HG02973 (cell line): Measurements from ENCODE around the gene LRRC15.
A peak's percentile ranks its signal among the peaks of the same experiment; 100 is the strongest.

Experiments used
- ATAC-seq: cut with Tn5 transposase; IDR thresholded peaks from one replicate; pipeline ENCODE4 v1.9.1; 2021; ENCODE audit warnings: moderate library complexity; ENCODE audit not compliant: unreplicated experiment

Gene LRRC15

GRCh38 chr3:194336601-194337355 lies 32.8 kb downstream of the LRRC15 start:
- no peak for ATAC-seq

- no peak for ATAC-seq
Observed at GRCh38 chr3:194333981-194334320, 35.6 kb downstream of the LRRC15 start.

GRCh38 chr3:194333212-194333980 lies 36.1 kb downstream of the LRRC15 start:
- peak; percentile 92 for ATAC-seq

- no peak for ATAC-seq
Observed at GRCh38 chr3:194332858-194333211, 36.7 kb downstream of the LRRC15 start.

- no peak for ATAC-seq
Observed at GRCh38 chr3:194330579-194330978, 39.0 kb downstream of the LRRC15 start.

GRCh38 chr3:194330160-194330559 lies 39.4 kb downstream of the LRRC15 start:
- no peak for ATAC-seq

- ATAC-seq = no peak
Observed at GRCh38 chr3:194329583-194329965, 40.0 kb downstream of the LRRC15 start.

- ATAC-seq = no peak
Observed at GRCh38 chr3:194328942-194329582, 40.5 kb downstream of the LRRC15 start.

GRCh38 chr3:194328053-194328657 lies 41.4 kb downstream of the LRRC15 start:
- no peak for ATAC-seq

- no peak for ATAC-seq
Observed at GRCh38 chr3:194327218-194328052, 42.1 kb downstream of the LRRC15 start.

GRCh38 chr3:194326968-194327217 lies 42.6 kb downstream of the LRRC15 start:
- no peak for ATAC-seq

- no peak for ATAC-seq
Observed at GRCh38 chr3:194326192-194326967, 43.2 kb downstream of the LRRC15 start.

- no peak for ATAC-seq
Observed at GRCh38 chr3:194325424-194326153, 44.0 kb downstream of the LRRC15 start.

- no peak for ATAC-seq
Observed at GRCh38 chr3:194324823-194325327, 44.7 kb downstream of the LRRC15 start.

- peak; percentile 49 for ATAC-seq
Observed at GRCh38 chr3:194323785-194324735, 45.5 kb downstream of the LRRC15 start.

GRCh38 chr3:194322678-194323211 lies 46.8 kb downstream of the LRRC15 start:
- ATAC-seq = no peak

- no peak for ATAC-seq
Observed at GRCh38 chr3:194321693-194322640, 47.6 kb downstream of the LRRC15 start.
